Fibroblast of skin of back (primary cell): Measurements from ENCODE around the gene EVI2B. TPM values are rescaled to one million over a fixed set of nuclear protein-coding genes. Genes with fewer than 3 reads are reported as not detected.
"Not testable (repeated sequence)": the region's sequence is repeated elsewhere in the genome, so short reads cannot be mapped to it uniquely, and the experiment has no call there.

Source experiments
- DNase-seq: peaks from one replicate; pipeline ENCODE4 v3.0.0-alpha.2; 2013
- polyA plus RNA-seq, 2 experiments: library from polyadenylated mRNA; unstranded; fragments of 120-200 nt; gene quantifications; one replicate each; pipeline ENCODE4 v1.2.1, GENCODE V29; 2013; ENCODE audit not compliant: insufficient read length in 2 of 2

The EVI2B gene, protein sequence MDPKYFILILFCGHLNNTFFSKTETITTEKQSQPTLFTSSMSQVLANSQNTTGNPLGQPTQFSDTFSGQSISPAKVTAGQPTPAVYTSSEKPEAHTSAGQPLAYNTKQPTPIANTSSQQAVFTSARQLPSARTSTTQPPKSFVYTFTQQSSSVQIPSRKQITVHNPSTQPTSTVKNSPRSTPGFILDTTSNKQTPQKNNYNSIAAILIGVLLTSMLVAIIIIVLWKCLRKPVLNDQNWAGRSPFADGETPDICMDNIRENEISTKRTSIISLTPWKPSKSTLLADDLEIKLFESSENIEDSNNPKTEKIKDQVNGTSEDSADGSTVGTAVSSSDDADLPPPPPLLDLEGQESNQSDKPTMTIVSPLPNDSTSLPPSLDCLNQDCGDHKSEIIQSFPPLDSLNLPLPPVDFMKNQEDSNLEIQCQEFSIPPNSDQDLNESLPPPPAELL
- polyA plus RNA-seq (2013, experiment 1 of 2; ENCODE audit: insufficient read length) = not detected
- not detected for polyA plus RNA-seq (2013, experiment 2 of 2; ENCODE audit: insufficient read length)

DNA sequence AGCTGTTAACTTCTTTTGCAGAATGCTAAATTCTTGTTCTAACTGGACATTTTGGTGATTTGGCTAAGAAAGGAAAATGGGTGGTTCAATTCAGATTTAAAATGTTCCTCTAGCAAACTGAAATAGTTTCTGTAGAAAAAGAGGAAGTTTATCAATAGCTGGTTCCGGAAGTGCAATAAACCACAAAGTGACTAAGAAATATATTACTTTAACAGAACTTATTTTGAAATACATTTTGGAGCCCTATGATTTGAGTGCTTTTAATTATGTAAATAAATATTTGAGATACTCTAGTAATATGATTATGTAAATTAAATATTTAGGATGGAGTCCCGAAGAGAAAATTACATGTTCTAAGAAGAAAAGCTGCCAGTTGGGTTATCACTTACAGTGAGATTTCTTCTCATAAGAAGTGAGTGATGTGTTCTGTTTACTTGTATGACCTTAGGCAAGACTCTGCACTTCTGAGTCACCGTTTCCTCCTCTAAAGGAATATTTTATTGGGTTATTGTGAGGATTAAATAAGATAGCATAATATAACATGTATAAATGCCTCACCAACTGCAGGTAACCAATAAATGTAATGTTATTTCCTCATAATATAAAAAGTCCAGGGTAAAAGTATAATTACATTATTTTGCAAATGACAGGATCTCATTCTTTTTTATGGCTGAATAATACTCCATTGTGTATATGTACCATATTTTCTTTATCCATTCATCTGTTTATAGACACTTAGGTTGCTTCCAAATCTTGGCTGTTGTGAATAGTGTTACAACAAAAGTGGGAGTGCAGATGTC, at the start of gene EVI2B:
Gene EVI2B (minus strand): TSS at position 73 of the 800 bp plus-strand sequence. CDS start 8,445 bp downstream, outside the sequence.
- peak; percentile 42 for DNase-seq

GRCh38 chr17:31357839-31358394, 44.1 kb upstream of the EVI2B start:
- no peak for DNase-seq

DNA sequence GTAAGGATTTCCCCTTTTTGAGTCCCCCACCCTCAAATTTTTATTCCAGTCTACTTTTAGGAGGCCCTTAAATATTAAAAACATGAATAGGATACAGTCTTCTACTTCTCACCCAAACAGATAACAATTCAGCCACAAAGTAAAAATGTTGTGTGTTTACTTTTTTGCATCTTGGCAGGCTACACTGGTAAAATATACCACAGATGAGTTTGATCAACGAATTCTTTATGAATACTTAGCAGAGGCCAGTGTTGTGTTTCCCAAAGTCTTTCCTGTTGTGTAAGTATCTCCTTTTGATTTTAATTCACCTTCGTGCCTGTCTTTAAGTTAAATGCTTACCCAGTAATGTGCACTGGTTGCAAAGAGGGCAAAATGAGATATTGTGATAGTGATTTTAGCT, 43.2 kb upstream of the EVI2B start:
- DNase-seq = no peak

DNA sequence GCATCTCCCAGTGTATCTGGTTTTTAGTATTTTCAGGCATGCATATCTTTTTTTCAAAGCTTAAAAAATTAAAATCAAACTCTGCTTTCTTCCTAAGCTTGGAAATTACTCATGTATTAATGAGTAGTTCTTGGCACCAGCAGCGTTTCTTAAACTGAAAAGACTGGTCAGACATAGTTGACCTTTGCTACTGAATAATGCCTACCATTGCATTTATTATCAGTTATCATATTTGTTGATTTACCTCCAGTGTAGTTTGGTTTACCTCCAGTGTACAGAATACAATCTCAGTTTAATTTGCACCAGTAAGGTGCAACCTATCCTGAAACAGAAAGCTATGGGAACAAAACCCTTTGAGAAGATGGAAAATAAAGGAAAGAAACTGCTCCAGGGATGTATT, 42.1 kb upstream of the EVI2B start:
- no peak for DNase-seq

- DNase-seq = no peak
Observed at GRCh38 chr17:31349454-31349853, 35.6 kb upstream of the EVI2B start.

DNA sequence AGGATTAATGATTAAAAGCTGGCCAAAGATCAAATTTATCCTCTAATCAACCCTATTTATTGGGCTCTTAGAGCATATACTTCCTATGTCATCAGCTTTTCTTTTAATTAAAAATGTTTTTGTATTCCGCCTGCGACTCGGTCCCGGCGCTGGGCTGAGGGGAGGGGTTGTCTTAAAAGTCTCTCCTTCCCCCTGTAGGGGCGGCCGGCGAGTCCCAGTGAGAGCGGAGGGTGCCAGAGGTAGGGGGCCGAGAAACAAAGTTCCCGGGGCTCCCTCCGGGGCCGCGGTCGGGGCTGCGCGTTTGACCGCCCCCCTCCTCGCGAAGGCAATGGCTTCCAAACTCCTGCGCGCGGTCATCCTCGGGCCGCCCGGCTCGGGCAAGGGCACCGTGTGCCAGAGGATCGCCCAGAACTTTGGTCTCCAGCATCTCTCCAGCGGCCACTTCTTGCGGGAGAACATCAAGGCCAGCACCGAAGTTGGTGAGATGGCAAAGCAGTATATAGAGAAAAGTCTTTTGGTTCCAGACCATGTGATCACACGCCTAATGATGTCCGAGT, 31.4 kb upstream of the EVI2B start:
- DNase-seq = not testable (repeated sequence)

DNA sequence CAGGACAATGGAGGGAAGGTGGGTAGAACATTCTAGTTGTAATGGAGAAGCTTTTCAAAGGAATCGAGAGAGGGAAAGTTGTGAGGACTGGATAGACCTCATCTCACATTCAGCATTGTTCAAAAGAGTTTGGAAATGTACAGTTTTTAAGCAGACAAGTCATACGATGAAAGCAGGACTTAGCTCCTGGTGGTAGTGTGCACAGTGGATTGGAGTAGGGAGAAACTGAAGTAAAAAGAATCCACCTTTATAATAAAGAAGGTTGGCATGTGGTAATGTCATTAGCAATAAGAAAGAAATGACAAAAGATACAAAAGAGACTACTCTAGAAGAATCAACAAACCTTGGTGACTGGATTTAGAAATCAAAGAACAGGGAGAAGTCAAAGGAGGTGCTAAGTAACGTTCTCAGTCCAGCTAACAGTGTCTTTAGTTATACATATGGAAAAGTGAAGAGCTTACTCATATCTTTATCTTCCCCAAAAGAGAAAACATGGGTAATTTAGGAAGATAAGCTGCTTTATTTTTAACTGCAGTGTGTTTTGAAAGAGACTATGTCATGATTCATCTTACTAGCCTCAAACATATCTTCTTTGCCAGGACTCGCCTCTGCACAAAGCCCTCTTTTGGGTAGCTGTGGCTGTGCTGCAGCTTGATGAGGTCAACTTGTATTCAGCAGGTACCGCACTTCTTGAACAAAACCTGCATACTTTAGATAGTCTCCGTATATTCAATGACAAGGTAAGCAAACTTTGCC, 26.2 kb upstream of the EVI2B start:
- peak; percentile 79 for DNase-seq

DNA sequence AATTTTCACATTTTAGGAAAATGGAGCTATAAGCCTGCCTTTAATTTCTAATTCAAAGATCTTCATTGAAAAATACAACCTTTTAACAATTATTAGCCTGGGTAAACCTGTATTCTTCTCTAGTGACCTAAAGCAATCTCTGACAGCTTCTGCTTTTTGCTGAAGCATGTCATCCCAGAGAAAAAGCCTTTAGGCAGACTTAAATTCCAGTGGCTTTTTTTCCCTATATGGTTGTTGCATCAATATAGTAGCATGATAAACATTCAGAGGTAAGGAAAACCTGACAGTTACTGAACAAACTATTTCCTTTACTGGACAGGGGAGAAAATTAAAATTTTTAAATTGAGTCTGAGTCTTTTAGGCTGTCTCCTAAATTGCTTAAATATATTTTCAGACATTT, 15.4 kb upstream of the EVI2B start:
- DNase-seq = peak; percentile 55

DNA sequence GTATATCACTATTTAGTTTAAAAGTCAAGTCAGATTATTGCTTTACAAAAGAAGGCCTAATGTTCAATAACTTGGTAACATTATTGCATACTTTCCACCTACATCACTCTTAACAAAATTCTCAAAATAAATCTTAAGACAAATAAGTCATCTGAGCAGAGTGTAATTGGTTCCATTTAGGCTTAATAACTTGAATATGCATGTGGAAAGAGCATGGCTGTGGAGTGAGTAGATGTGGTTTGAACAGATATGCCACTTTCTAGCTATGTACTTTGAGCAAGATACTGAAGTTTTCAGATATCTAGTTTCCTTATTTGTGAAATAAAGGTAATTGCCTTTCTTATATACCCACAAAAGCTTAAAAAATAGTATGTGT, 14.3 kb upstream of the EVI2B start:
- peak; percentile 64 for DNase-seq

GRCh38 chr17:31327534-31328159, 13.8 kb upstream of the EVI2B start:
- DNase-seq = peak; percentile 94

DNA sequence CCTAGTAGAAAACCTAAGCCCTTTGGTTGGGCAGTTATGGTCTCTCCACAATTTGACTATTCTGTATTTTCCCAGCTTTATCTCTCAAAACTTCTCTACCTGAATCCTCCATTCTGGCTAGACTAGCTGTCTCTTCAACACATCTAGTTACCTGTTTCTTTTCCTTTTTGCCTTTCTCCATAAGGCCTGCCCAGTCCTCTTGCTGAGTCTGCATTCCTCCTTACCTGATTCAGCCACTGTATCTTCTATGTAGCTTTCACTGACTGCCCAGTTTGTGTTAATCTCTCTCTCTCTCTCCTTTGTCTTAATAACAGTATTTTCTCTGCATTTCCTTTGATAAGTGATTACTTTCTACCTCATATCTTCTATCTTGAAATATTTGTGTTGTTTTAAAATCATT, 9.7 kb upstream of the EVI2B start:
- DNase-seq = no peak

- no peak for DNase-seq
Observed at GRCh38 chr17:31321966-31322365, 8.1 kb upstream of the EVI2B start.

DNA sequence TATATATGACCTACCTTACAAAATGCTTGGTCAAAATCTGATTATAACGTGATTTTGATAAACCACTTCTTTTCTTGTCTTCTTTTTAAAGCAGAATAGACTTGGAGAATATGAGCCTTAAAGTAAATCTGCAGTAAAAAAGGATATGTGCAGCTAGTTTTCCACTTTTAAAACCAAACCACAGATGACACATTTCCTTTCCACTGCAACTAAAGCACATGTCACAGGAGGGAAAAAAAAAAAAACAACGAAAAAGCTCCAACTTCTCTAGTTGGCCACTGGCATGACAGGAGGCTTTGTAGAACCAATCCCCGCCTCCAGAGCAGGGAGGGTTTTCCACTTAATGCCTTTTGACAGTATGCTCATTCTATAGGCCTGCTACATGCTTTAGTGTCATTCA, 7.6 kb upstream of the EVI2B start, which contains the start of gene EVI2A:
Gene EVI2A (minus strand): TSS at position 142 of the 400 bp plus-strand sequence. CDS start 2,609 bp downstream, outside the sequence.
- peak; percentile 89 for DNase-seq

DNA sequence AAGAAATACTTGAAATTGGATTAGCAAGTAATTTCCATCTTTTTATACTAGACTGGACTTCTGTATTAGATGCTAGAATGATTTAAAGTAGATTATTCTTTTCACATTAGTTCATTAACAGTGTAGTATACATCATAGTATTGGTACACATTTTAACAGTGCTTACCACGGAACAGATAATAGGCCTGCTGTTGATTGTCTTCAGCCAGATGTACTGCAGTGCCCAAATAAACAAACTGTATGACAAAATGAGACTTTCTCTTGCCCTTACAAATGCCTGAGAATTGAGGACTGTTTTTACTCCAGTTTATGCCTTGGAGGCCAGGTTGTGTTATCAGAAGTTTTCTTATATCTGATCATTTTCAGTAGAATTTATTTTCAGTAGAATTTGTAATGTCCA, 6.9 kb upstream of the EVI2B start:
- no peak for DNase-seq

GRCh38 chr17:31320241-31320640, 6.4 kb upstream of the EVI2B start:
- DNase-seq = no peak

DNA sequence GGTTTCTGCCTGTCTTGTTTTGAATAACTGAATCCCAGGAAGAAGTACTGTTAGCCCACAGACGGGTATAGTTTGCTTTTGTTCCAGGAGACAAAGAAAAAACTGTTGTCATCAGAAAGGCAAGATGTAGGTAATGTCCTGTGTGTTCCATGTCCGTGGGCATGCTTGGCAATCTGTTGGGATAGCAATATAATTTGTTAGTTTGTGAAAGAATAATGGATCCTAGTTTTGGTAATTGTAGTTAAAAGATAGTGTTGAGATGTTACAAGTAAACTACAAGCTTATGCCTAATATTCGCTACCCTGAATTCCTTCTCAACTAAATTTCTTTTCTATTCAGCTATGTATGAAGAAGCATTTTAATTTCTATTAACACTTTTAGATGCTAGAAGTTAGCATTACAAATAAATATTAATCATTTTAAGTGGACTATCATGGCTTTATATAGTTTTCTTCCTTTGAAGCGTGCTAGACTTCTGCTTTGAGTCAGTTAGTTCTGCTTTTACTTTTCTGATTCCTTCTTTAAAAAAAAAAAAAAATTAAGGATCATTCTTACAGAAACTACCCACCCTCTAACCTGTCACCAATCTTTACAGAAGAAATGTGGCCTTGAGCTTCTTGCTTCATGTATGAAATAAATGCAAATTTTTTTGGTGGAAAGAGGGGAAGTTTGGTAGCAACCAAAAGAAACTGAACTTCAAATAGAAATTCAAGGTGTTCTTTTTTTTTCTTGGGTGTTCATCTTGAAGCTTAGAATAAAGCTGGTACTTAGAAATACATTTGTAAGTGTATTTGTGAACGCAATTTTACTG, 5.2 kb upstream of the EVI2B start:
- no peak for DNase-seq

DNA sequence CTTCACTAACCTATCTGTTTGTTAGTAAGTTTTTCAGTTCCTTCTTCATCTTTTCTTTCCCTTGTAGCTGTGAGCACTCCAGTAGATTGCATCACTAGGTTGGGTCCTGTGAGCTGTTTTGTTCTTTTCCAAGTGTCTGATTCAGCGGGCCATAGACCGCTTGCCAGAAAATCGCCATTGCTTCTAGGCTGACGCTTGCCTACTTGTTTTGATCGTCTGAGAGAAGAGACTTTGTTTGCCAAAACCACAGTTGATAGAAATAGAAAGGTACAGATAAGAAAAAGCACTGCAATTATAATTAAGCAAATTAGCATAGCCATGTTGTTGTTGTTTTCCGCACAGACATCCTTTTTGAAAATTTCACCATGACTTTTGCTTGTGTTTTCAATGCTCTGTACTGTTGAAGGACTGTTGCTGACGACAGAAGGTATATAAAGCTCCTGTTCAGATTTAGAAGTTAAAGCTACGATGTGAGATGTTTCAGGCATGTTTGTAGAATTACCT, 4.5 kb upstream of the EVI2B start:
- no peak for DNase-seq

GRCh38 chr17:31314782-31315100, 887 bp upstream of the EVI2B start:
- no peak for DNase-seq

GRCh38 chr17:31312223-31312622, 1.6 kb downstream of the EVI2B start:
- not testable (repeated sequence) for DNase-seq

DNA sequence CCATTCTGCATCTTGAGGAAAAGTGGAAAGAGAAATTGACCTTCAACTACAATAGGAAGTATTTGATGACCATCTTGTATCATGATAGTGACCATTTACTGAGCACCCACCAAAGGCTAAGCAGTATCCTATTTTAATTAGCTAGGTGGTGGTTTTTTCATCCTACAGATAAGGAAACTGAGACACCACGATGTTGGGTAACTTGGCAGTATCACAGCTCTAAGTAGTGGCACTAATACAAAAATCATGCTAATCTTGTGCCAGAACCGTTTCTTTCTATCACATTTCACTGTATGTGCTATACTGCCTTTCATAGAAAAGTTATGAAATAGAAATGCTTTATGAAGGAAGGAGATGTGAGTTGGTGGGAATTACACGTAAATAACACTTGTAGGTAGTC, 2.3 kb downstream of the EVI2B start:
- no peak for DNase-seq

GRCh38 chr17:31310886-31311285, 3.0 kb downstream of the EVI2B start:
- no peak for DNase-seq
